BLaER1 (cell line): ENCODE results near the gene GRIA1.

Source experiments
- H3K27ac ChIP-seq: shearing (Covaris generic); formaldehyde crosslinking; 2 replicates; pipeline ENCODE4 v1.8.1; 2022
- H3K27me3 ChIP-seq: shearing (Covaris generic); formaldehyde crosslinking; 2 replicates; pipeline ENCODE4 v1.8.1; 2022
- H3K36me3 ChIP-seq: shearing (Covaris generic); formaldehyde crosslinking; 2 replicates; pipeline ENCODE4 v1.8.1; 2022
- H3K4me1 ChIP-seq: shearing (Covaris generic); formaldehyde crosslinking; 2 replicates; pipeline ENCODE4 v1.8.1; 2022
- H3K4me2 ChIP-seq: shearing (Covaris generic); formaldehyde crosslinking; 2 replicates; pipeline ENCODE4 v1.8.1; 2022
- H3K4me3 ChIP-seq: shearing (Covaris generic); formaldehyde crosslinking; 2 replicates; pipeline ENCODE4 v1.8.1; 2022
- H3K9ac ChIP-seq: shearing (Covaris generic); formaldehyde crosslinking; 2 replicates; pipeline ENCODE4 v1.8.1; 2022
- H3K9me3 ChIP-seq: shearing (Covaris generic); formaldehyde crosslinking; 2 replicates; pipeline ENCODE4 v1.8.1; 2022
- H4K20me1 ChIP-seq: shearing (Covaris generic); formaldehyde crosslinking; 2 replicates; pipeline ENCODE4 v1.8.1; 2022
- Cebpa-rat ChIP-seq: shearing (Covaris generic); IDR thresholded peaks from 2 replicates; pipeline ENCODE4 v1.8.1; 2022

The GRIA1 gene

GRCh38 chr5:153742060-153742459 is 251.6 kb downstream of the GRIA1 start:
- Histone ChIP-seq H3K4me3 (no peak overlapping the region), H3K36me3 (no peaks in the 10 kb centered on the region), H3K27me3 (no peaks in the 10 kb centered on the region), H3K27ac (no peak overlapping the region), H3K9ac (no peak overlapping the region), H3K4me2 (no peak overlapping the region), H3K4me1 (peaks cover 20% of the 10 kb centered on the region), H3K9me3 (no peaks in the 10 kb centered on the region), H4K20me1 (no peaks in the 10 kb centered on the region)
- no peak for TF ChIP-seq Cebpa-rat

DNA sequence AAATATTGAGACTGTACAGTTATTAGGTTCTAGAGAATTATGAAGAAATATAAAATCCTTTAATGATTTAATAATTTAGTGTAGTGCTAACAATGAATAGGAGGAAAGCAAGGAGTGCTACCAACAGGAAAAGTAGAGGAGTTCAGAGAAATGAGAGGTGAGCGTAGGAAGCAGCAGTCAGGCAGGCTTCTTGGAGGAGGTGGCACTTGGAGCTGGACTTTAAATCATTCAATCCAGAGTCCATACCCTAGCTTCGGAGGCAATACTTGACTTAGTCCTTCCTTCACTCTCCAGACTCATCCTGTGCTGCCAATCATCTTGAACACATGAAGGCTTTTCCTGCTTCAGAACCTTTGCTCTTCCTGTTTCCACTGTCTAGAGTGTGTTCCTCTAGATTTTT is 254.3 kb downstream of the GRIA1 start:
- Histone ChIP-seq H3K4me3 (no peak overlapping the region), H3K9ac (no peak overlapping the region), H4K20me1 (no peaks in the 10 kb centered on the region), H3K36me3 (no peaks in the 10 kb centered on the region), H3K27me3 (no peaks in the 10 kb centered on the region), H3K9me3 (no peaks in the 10 kb centered on the region), H3K4me2 (no peak overlapping the region), H3K4me1 (peaks cover 23% of the 10 kb centered on the region), H3K27ac (no peak overlapping the region)
- TF ChIP-seq Cebpa-rat = no peak

DNA sequence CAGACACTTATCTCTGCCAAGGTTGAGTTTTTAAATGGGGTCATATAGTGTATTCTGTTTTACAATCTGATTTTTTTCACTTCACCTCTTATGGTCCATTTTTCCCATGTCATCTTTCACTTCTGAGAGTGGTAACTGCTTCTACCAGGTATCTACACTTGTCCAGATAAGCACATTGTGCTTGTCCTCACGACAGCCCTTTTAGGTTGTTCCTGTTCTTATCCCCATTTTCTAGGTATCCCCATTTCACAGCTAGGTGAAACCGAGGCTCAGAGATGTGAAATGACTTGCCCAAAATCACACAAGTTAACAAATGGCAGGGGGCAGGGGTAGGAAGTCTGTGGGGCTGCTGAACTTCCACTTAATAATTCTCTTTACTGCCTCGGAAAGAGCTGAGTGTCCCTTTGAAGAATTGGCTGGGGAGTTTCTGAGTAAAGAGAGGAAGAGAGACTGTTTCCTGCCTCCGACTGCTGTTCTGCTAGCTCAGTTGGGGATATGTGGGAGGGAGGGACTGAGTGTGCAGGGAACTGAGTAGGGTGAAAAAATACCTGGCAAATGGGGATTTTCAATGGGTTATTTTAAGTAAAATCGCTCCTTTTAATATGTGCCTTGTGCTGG is 255.4 kb downstream of the GRIA1 start:
- H3K9me3 ChIP-seq = no peaks in the 10 kb centered on the region
- no peak for TF ChIP-seq Cebpa-rat

GRCh38 chr5:153746440-153746839 is 256.0 kb downstream of the GRIA1 start:
- no peak overlapping the region for H3K4me3 ChIP-seq
- no peak for TF ChIP-seq Cebpa-rat
- H4K20me1 ChIP-seq = no peaks in the 10 kb centered on the region
- no peaks in the 10 kb centered on the region for H3K27me3 ChIP-seq
- H3K9ac ChIP-seq = no peak overlapping the region
- no peaks in the 10 kb centered on the region for H3K9me3 ChIP-seq
- peaks cover 23% of the 10 kb centered on the region for H3K4me1 ChIP-seq
- no peaks in the 10 kb centered on the region for H3K36me3 ChIP-seq
- no peak overlapping the region for H3K27ac ChIP-seq
- peak overlapping the region; percentile 44 for H3K4me2 ChIP-seq

More for the DNA sequence above, 255.4 kb downstream of the GRIA1 start:
- Histone ChIP-seq H3K36me3 (no peaks in the 10 kb centered on the region), H4K20me1 (no peaks in the 10 kb centered on the region), H3K27ac (no peak overlapping the region), H3K4me3 (no peak overlapping the region), H3K4me1 (peaks cover 23% of the 10 kb centered on the region), H3K9ac (no peak overlapping the region), H3K4me2 (peak overlapping the region; percentile 44), H3K27me3 (no peaks in the 10 kb centered on the region)

GRCh38 chr5:153748823-153749222 is 258.4 kb downstream of the GRIA1 start:
- Histone ChIP-seq H3K27ac (no peak overlapping the region), H3K4me2 (no peak overlapping the region), H3K36me3 (no peaks in the 10 kb centered on the region), H3K4me3 (no peak overlapping the region), H4K20me1 (no peaks in the 10 kb centered on the region), H3K27me3 (no peaks in the 10 kb centered on the region), H3K9me3 (no peaks in the 10 kb centered on the region), H3K4me1 (peaks cover 23% of the 10 kb centered on the region), H3K9ac (no peak overlapping the region)
- TF ChIP-seq Cebpa-rat = no peak

DNA sequence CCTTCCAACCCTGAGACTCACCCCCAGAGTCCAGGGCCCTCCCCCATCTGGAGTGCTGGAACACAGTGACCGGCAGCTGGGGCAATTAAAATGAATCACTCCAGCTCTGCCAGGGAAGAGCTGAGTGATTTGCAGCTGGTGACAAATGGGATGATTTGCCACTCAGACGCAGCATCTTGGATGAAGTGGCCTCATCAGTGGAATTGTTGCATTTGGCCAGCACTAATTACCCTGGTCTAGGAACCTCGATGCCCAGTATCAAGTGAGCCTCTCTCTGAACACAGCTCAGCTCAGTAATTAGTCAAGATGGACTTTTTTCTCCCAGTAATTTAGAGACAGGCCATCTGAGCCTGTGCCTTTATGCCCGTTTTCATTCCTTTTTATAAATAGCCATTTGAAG is 259.5 kb downstream of the GRIA1 start:
- Histone ChIP-seq H3K27ac (no peak overlapping the region), H4K20me1 (no peaks in the 10 kb centered on the region), H3K27me3 (no peaks in the 10 kb centered on the region), H3K4me3 (no peak overlapping the region), H3K4me2 (no peak overlapping the region), H3K4me1 (peaks cover 23% of the 10 kb centered on the region), H3K36me3 (no peaks in the 10 kb centered on the region), H3K9me3 (no peaks in the 10 kb centered on the region), H3K9ac (no peak overlapping the region)
- no peak for TF ChIP-seq Cebpa-rat

DNA sequence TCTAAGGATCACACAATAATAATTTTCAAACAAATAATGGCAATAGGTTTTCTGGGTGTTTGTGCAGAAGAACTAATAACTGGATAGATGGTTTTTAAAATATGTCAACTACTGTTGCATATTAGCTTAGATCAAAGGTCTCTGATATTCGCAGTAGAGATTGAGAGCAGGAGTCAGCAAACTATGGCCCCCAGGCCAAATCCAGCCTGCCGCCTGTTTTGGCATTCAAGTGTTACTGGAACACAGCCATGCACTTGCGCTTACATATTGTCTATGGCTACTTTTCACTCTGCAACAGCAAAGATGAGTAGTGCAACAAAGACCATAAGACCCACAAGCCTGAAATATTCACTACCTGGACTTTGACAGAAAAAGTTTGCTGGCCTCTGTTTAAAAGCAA is 260.8 kb downstream of the GRIA1 start:
- H3K4me1 ChIP-seq = peaks cover 11% of the 10 kb centered on the region
- H3K9me3 ChIP-seq = no peaks in the 10 kb centered on the region
- H3K9ac ChIP-seq = no peak overlapping the region
- no peak overlapping the region for H3K27ac ChIP-seq
- no peak for TF ChIP-seq Cebpa-rat
- no peaks in the 10 kb centered on the region for H4K20me1 ChIP-seq
- no peak overlapping the region for H3K4me2 ChIP-seq
- no peaks in the 10 kb centered on the region for H3K27me3 ChIP-seq
- H3K4me3 ChIP-seq = no peak overlapping the region
- no peaks in the 10 kb centered on the region for H3K36me3 ChIP-seq

- Histone ChIP-seq H4K20me1 (no peaks in the 10 kb centered on the region), H3K9me3 (no peaks in the 10 kb centered on the region), H3K27ac (no peak overlapping the region), H3K4me2 (no peak overlapping the region), H3K4me1 (no peaks in the 10 kb centered on the region), H3K27me3 (no peaks in the 10 kb centered on the region), H3K4me3 (no peak overlapping the region), H3K36me3 (no peaks in the 10 kb centered on the region), H3K9ac (no peak overlapping the region)
- TF ChIP-seq Cebpa-rat = no peak
These were observed 262.4 kb downstream of the GRIA1 start for GRCh38 chr5:153752890-153753289.

DNA sequence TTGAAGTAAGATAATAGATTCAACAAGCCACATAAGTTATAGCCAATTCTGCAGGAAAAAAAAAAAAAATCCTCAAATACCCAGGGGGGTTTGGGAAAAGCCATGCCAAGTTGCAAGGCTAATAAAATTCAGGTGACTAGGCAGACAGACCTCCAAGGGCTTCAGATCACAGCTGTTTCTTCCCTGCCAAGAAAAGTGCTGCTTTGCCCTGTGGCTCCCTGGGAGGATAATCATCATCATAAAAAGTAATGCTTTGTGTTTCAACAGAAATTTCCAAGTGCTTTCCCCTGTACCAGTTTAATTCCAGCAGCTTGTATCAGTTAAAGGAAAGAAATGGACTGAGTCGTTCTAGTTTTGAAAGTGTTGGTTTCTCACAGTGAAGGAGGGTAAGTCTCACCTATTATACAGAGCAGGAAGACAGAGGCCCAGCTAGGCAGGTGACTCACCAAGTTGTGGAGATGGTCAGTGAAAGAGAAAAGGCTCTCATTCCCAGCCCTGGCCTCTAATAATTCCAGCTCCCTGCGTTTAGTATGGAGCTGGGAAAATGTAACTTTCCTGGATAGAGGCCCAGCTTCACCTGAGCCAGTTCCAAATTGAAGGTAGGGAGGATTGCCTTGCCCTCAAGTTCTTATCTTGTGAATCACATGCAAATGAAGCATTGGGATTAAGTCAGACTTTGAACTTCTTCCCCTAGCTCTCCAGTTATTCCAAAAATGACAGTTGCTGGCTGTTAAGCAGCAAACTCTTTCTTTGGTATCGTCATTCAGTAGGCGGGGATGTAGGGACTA is 263.4 kb downstream of the GRIA1 start:
- no peak for TF ChIP-seq Cebpa-rat
- Histone ChIP-seq H3K27me3 (no peaks in the 10 kb centered on the region), H3K4me3 (no peak overlapping the region), H3K9ac (no peak overlapping the region), H3K27ac (no peak overlapping the region), H3K36me3 (no peaks in the 10 kb centered on the region), H3K4me2 (no peak overlapping the region), H3K9me3 (no peaks in the 10 kb centered on the region), H4K20me1 (no peaks in the 10 kb centered on the region), H3K4me1 (no peaks in the 10 kb centered on the region)

DNA sequence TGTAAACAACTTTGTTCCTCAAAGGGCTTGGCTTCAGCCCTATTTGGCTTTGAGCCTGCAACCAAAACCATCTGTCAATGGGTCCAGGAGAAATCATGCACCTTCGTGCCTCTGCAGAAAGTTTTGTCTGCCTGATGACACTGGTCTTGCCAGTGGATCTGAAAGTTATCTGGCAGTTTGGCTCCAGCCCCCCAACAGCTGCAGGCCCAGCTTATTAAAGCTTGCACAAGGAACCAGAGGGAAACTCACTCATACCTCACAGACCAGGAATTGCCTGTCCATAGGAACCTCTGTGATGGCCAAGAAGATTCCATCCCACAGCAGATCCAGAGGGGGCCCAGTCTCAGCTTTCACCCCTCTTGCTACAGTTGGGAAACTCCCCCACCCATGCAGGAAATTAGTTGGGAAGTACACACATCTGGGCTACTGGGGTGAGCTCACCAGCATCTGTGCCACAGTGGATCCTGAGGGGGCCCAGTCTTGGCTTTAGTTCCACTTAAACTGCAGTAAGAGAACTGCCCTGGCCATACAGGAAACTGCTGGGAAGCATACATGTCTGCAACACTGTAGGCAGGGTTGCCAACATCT is 265.5 kb downstream of the GRIA1 start:
- H3K36me3 ChIP-seq = no peaks in the 10 kb centered on the region
- no peak for TF ChIP-seq Cebpa-rat
- no peaks in the 10 kb centered on the region for H3K4me1 ChIP-seq
- H4K20me1 ChIP-seq = no peaks in the 10 kb centered on the region
- H3K27me3 ChIP-seq = no peaks in the 10 kb centered on the region
- no peak overlapping the region for H3K27ac ChIP-seq
- no peak overlapping the region for H3K4me3 ChIP-seq
- H3K9ac ChIP-seq = no peak overlapping the region
- no peaks in the 10 kb centered on the region for H3K9me3 ChIP-seq
- no peak overlapping the region for H3K4me2 ChIP-seq
